ENCODE data around the gene CPSF4L. TPM values are rescaled to one million over a fixed set of nuclear protein-coding genes. Genes with fewer than 3 reads are reported as not detected.

The CPSF4L gene
- total RNA-seq, 1 experiment from 2014 or later, result not detected

DNA sequence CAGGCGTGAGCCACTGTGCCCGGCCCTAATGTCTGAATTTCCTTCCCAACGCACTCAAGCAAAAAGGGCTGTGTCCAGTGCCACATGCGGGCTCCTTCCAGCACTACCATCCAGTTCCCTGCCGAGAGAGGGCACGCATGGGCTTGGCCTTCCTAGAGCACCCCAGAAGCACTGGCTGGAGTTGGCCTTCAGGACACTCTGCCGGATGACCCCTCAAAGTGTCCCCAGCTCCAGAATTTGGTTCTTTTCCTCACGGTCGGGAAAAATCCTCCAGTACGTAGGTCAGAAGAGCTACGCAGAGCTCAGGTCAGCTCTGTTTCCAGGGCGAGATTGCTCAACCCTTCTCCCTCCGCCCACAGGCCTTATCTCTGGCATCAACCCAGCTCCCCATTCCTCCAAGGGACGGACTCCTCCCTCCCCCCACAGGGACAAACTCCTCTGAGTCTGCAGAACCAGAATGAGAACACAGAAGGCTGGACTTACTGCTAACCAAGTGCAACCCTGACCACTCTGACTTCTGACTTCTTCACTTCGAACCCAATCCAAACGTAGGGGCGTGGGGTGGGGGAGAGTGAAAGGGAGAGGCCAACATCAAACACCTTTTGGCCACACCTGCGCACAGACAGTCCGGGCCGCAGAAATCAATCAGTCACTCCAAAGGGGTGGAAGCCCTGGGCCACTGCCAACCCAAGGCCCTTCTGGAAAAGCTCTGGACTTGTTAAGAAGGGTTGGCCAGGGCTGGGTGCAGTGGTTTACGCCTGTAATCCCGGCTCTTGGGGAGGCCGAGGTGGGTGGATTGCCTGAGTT lies 46.5 kb upstream of the CPSF4L start:
- Mint-ChIP-seq H3K9me3 (ENCODE audit: unreplicated experiment) (no peaks in the 10 kb centered on the region), H3K36me3 (ENCODE audit: insufficient read depth, unreplicated experiment) (peaks cover 33% of the 10 kb centered on the region), H3K4me3 (ENCODE audit: unreplicated experiment) (peak overlapping the region; percentile 52), H3K27ac (ENCODE audit: unreplicated experiment) (peak overlapping the region; percentile 70), H3K4me1 (ENCODE audit: low read depth, unreplicated experiment) (peaks cover 18% of the 10 kb centered on the region), H3K27me3 (ENCODE audit: insufficient read depth, unreplicated experiment) (no peaks in the 10 kb centered on the region)
- BruUV-seq (replicated peaks), result TSS peak; percentile 2
- H3K36me3 ChIP-seq (ENCODE audit: control insufficient read depth, insufficient read depth, low read length), result peaks cover 3% of the 10 kb centered on the region; the same call in 1 of the 2 replicates
- DNase-seq, result peak; percentile 81 to 88
- H3K9me3 ChIP-seq, result no peaks in the 10 kb centered on the region
- no peaks in the 10 kb centered on the region for H3K27me3 ChIP-seq (replicated peaks; ENCODE audit: control insufficient read depth, insufficient read depth, low read length)
- CTCF ChIA-PET, result interaction anchor here (0.6 to 1.0 kb wide), 4 partner anchors 52 to 581 kb away, joined by 3 read pairs; a partner anchor contains a TSS
- TF ChIP-seq, protein P1, sequence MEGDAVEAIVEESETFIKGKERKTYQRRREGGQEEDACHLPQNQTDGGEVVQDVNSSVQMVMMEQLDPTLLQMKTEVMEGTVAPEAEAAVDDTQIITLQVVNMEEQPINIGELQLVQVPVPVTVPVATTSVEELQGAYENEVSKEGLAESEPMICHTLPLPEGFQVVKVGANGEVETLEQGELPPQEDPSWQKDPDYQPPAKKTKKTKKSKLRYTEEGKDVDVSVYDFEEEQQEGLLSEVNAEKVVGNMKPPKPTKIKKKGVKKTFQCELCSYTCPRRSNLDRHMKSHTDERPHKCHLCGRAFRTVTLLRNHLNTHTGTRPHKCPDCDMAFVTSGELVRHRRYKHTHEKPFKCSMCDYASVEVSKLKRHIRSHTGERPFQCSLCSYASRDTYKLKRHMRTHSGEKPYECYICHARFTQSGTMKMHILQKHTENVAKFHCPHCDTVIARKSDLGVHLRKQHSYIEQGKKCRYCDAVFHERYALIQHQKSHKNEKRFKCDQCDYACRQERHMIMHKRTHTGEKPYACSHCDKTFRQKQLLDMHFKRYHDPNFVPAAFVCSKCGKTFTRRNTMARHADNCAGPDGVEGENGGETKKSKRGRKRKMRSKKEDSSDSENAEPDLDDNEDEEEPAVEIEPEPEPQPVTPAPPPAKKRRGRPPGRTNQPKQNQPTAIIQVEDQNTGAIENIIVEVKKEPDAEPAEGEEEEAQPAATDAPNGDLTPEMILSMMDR (IDR thresholded peaks at IDR 0.05; ENCODE audit: insufficient read depth in 1 of 2, low read depth in 1 of 2, low read length in 1 of 2, severe bottlenecking in 1 of 2, unreplicated experiment in 1 of 2), result no peak
- peaks cover 44% of the 10 kb centered on the region for H3K4me1 ChIP-seq
- POLR2A ChIA-PET, result no interaction called here
- peak overlapping the region; percentile 9; the same call in 1 of the 2 replicates for H3K4me3 ChIP-seq (ENCODE audit: low read depth, low read length)
- intact Hi-C loops (cut with micrococcal nuclease; ENCODE audit: unreplicated experiment), result loop anchor here (2.0 kb wide), 1 partner anchor 19 kb away; no protein-coding TSS in a partner anchor

DNA sequence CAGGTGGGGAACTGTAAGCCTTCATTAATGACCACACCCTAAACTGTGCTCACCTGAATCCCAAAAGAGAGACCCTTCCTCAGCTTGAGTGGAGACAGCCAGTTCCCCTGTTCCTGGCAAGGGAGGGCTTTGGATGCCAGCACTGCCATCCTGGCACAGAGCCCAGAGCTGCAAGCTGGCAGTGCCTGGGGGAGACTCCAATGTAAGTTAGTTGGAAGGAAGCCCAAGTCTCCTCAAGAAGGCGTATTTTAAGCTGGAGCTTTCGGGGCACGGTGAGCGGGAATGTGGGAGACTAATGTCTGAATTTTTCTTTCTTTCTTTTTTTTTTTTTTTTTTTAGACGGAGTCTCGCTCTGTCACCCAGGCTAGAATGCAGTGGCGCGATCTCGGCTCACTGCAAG lies 45.5 kb upstream of the CPSF4L start:
- H3K4me3 ChIP-seq (ENCODE audit: low read depth, low read length), result no peak overlapping the region

More for the DNA sequence above, 45.5 kb upstream of the CPSF4L start:
- Histone ChIP-seq H3K27me3 (replicated peaks; ENCODE audit: control insufficient read depth, insufficient read depth, low read length) (no peaks in the 10 kb centered on the region), H3K4me1 (peaks cover 39% of the 10 kb centered on the region), H3K9me3 (no peaks in the 10 kb centered on the region), H3K36me3 (ENCODE audit: control insufficient read depth, insufficient read depth, low read length) (peaks cover 3% of the 10 kb centered on the region; the same call in 1 of the 2 replicates)
- H3K9me3 Mint-ChIP-seq (ENCODE audit: unreplicated experiment), result no peaks in the 10 kb centered on the region
- DNase-seq, result no peak
- intact Hi-C loops (cut with micrococcal nuclease; ENCODE audit: unreplicated experiment), result no loop called here
- H3K36me3 Mint-ChIP-seq (ENCODE audit: insufficient read depth, unreplicated experiment), result peaks cover 31% of the 10 kb centered on the region
- ChIA-PET POLR2A (no interaction called here), CTCF (no interaction called here)
- no peaks in the 10 kb centered on the region for H3K27me3 Mint-ChIP-seq (ENCODE audit: insufficient read depth, unreplicated experiment)
- no peak overlapping the region for H3K4me3 Mint-ChIP-seq (ENCODE audit: unreplicated experiment)
- no TSS peak for BruUV-seq (replicated peaks)
- peaks cover 18% of the 10 kb centered on the region for H3K4me1 Mint-ChIP-seq (ENCODE audit: low read depth, unreplicated experiment)
- TF ChIP-seq, protein P1 (IDR thresholded peaks at IDR 0.05; ENCODE audit: insufficient read depth in 1 of 2, low read depth in 1 of 2, low read length in 1 of 2, severe bottlenecking in 1 of 2, unreplicated experiment in 1 of 2), result no peak
- H3K27ac Mint-ChIP-seq (ENCODE audit: unreplicated experiment), result no peak overlapping the region

Data from Caco-2 (cell line).